B cell (primary cell): ENCODE results near the gene SLC1A1.

Source experiments
- EZH2 ChIP-seq: IDR thresholded peaks from 2 replicates; pipeline ENCODE4 v1.6.1; 2012; ENCODE audit warnings: borderline replicate concordance, low read depth, mild to moderate bottlenecking, moderate library complexity, low read length; ENCODE audit not compliant: insufficient read depth, poor library complexity, severe bottlenecking
- TF ChIP-seq, protein P1 (sequence below): fragments of 200-600 bp; IDR thresholded peaks from one replicate; pipeline ENCODE4 v1.8.0; 2022; ENCODE audit warnings: antibody characterized with exemption, mild to moderate bottlenecking

DNA sequence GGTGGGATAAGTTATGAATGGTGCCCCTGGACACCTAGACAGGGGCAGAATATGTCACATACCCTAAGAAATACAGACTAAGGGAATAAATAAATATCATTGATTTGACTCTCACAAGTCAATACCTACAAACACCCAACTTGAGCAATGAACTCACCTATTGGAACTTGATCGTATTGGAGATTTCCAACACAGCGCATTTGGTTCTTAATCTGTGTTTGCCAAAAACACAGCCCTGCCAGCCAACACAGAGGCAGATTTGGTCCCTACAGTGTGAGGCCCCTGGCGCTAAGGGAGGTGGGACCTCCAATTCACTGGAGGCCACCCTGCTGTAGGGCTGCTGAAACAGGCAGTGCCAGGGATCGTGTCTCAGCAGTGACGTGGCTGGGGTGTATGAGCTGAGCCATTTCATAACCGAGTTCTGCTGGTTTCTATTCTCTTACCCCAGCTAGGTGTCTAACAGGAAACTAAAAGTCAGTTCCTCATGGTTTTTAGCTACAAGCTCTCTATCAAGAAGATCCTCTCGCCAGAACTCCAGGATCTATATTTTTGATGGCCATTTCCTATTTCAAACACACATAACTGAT, 84.5 kb downstream of the SLC1A1 start:
- TF ChIP-seq, protein P1, sequence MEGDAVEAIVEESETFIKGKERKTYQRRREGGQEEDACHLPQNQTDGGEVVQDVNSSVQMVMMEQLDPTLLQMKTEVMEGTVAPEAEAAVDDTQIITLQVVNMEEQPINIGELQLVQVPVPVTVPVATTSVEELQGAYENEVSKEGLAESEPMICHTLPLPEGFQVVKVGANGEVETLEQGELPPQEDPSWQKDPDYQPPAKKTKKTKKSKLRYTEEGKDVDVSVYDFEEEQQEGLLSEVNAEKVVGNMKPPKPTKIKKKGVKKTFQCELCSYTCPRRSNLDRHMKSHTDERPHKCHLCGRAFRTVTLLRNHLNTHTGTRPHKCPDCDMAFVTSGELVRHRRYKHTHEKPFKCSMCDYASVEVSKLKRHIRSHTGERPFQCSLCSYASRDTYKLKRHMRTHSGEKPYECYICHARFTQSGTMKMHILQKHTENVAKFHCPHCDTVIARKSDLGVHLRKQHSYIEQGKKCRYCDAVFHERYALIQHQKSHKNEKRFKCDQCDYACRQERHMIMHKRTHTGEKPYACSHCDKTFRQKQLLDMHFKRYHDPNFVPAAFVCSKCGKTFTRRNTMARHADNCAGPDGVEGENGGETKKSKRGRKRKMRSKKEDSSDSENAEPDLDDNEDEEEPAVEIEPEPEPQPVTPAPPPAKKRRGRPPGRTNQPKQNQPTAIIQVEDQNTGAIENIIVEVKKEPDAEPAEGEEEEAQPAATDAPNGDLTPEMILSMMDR: no peak
- TF ChIP-seq EZH2: no peak
